Stimulated activated CD4-positive, alpha-beta T cell treated with anti-CD3 and anti-CD28 coated beads, Interleukin-4, amount 100 ng/mL, for 1 hour (primary cell): Measurements from ENCODE around the gene AK2.

ENCODE experiments used
- DNase-seq: peaks from one replicate; pipeline ENCODE4 v3.0.0-alpha.2; 2020

The AK2 gene

DNA sequence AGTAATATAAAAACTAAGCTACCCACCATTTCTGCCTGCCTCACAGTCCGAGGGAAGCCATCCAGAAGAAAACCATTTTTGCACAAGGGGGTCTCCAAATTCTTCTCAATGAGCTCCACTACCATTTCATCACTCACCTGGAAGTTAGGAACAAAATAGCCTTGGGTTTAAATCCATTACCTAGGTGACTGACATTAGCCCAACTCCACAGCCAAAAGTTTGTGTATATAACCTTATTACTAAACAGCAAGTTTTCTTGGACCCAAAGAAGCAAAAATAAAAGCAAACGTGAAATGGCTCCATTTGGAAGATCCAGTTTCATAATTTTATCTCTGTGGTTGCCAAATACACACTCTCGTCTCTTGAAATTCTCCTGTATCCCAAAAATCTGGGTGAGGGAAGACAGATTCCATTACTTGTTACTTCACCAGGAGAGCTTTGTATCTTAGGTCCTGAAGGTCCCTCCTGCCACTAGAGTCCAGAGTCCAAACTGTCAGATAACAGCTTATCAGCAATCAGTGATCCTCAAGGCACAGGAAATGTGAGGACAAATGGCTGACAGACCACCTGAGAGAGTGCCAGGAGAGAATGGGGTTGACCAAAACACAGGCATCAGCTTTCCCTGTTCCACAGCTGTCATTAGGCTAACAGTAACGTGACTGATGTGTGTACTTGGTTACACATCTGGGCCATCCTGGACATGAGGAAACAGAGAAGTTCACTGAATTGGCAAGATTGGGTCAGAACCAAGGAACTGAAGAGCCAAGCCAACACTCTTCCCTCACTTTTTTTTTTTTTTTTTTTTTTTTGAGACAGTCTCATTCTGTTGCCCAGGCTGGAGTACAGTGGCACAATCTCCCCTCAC, 14.9 kb downstream of the AK2 start:
- no peak for DNase-seq

DNA sequence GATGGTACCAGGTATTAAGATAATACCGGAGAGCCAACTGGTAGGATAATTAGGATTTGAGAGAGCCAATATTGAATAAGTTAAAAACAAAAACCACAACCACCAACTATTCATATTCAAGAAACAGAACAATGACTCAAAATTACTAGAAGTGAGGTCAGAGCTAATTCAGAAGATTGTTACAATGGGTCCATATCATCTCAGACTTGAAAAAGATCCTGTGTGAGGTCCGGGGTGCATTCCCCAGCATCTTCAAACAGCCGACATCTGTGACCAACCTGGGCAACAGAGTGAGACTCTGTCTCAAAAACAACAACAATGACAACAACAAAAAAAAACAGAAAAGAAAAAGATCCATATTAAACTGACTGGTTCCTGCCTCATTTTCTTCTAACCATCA, 18.6 kb downstream of the AK2 start:
- DNase-seq: no peak

GRCh38 chr1:33017175-33017574, 19.5 kb downstream of the AK2 start:
- DNase-seq: no peak

GRCh38 chr1:33015216-33015615, 21.5 kb downstream of the AK2 start:
- DNase-seq: no peak

GRCh38 chr1:33014464-33015163, 22.1 kb downstream of the AK2 start:
- DNase-seq: no peak

DNA sequence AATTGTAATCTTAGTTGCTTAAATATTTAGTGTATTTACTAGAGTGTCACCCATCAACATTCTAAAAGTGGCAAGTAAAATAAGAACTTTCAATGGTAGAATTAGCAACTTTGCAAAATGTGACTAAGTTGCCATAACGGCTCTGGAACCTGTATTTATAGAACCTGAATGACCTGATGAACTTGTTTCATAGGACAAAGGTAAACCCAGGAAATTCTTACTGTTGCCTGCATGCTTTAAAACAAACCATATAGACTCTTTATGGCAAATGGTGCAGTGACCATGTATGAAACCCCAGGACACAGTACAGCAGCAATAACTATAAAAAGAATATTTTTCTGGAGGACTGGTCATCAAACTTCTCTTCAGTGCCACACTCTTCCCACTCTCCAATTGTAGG, 22.9 kb downstream of the AK2 start:
- no peak for DNase-seq

- no peak for DNase-seq
These were observed 24.5 kb downstream of the AK2 start for GRCh38 chr1:33012165-33012564.

DNA sequence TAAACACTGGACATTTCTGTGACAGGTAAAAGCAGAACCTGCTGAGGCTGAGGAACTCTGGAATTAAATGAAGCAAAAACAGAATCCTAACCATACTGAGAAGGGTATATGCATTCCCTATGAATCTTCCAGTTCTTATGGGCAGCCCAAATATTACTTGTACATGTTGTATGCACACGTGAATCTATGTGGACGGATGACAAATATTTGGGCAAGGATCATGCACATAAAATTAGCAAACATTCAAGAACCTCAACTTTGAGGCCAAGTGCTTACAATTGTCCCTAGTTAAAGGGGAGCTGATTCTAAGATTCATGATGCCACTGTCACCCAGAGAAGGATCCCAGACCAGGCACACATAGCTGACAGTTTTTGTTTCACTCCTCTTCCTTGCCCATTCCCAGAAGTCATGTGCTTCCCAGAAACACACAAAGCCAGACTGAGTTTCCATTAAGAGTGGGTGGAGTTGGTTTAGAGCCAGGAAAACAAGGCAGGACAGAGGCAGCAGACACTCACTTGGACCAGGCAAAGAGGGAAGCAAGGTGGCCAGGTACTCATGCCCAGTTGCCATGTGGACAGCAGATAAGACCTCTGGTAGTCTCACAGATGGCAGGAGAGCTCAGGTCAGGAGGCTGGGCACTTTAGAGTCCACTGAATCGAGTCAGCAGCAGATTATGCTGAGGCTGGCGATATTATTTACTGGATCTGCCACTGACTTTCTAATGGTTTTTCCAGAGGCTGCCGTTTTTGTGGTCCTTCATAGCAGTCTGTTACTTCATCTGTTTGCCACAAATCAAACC, 25.6 kb downstream of the AK2 start:
- DNase-seq: no peak

GRCh38 chr1:33009561-33009960, 27.1 kb downstream of the AK2 start:
- DNase-seq: no peak

DNA sequence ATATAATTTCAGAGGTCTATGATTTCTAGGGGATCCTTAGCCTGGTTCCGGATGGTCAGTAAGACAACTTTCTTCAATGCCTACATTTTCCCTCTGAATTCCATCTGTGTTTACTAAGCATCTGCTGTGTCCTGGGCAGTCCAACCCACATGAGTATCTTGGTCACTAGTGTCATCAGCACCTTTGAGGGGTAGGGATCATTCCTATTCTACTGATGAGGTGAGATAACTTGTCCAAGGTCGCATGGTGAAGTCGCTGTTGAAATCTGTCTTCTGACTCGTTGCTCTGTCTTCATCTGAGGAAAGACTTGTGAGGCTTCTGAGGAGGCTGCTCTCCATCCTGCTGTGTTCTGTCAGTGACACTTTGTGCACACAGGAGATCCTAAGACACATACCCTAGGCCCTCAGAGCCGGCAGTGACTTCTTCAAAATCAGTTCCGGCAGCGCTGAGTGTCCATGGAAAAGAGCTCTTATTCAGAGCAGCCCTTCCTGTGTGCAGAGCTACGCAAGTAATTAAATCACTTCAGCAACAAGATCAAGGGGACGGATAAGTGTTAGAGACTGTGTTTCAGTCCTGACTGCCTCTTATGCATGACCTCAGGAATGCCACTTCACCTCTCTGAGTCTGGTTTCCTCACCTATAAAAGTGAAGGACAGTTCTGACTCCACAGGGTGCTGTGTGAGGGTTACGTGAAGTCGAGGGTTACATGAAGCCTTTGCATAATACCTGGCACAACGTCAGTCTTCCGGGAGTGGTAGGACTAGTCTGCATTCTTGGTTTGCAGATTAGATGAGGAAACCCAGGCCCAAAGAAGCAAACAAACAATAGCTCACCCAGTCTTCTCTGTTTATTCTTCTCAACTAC, 28.4 kb downstream of the AK2 start:
- DNase-seq: no peak

- DNase-seq: no peak
These were observed 29.3 kb downstream of the AK2 start for GRCh38 chr1:33007190-33008050.

GRCh38 chr1:33005838-33006421, 30.8 kb downstream of the AK2 start:
- DNase-seq: no peak

DNA sequence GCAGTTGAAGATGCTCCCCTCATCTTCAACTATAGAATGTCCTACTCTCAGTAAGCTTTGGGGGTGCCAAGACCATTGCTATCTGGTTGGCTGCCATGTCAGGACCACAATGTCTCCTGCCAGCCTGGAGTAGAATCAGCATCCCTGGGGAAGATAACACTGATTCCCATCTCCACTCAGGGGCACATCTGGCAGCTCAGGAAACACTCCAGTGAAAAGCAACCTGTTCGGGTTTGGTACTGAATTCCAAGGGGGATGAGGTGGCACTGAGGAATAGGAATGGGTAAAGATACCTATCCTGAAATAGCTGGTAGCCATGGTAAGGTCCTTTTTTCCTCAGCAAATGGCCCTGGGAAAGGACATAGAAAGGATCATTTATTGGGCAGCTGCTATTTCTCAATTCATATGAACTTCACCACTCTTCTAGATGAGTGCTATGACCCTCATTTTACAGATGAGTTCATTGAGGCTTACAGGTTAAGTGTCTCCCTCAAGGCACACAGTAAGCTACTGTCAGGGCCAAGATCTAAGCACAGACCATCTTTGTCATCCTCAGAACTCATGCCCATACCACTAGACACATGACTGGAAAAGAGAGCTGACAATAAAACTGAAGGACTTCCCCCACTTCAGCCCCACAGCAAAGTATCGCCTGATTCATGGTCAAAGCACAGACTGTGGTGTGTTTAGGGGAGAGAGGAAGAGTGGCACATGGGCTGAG, 31.4 kb downstream of the AK2 start:
- no peak for DNase-seq

GRCh38 chr1:33004613-33005012, 32.1 kb downstream of the AK2 start:
- no peak for DNase-seq

DNA sequence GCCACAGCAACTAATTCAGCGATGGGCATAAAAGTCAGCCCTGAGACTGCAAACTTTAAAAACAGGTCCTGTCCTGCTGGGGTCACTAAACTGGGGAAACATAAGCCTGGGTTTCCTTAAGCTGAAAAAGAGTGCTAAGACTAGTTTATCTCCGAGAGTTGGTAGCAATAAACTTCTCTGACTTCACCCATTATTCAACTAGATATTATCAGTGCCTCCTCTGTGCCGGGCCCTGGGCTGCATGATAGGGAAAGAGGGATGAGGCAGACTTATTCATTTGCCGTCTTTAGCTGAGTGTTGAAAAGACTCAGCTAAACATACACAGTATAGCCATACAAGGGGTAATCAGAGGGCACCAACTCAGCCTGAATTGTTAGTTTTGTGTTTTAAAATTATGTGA, 33.0 kb downstream of the AK2 start:
- DNase-seq: no peak

DNA sequence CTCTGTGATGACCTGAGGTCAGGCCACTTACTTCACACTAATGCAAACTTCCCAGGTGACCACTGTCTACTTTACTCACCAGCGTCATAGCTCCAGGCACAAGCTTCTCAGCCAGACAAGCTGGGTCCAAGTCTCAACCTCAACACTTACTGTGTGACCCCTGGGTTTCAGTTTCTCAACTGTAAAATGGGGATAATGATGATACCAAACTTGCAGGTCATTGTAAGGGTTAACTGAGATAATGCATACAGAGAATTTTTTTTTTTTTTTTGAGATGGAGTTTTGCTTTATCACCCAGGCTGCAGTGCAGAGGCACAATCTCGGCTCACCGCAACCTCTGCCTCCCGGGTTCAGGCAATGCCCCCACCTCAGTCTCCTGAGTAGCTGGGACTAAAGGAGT, 34.7 kb downstream of the AK2 start:
- DNase-seq: no peak

GRCh38 chr1:33001282-33001681, 35.4 kb downstream of the AK2 start:
- DNase-seq: no peak

GRCh38 chr1:33000427-33001026, 36.2 kb downstream of the AK2 start:
- DNase-seq: no peak

GRCh38 chr1:32998997-32999396, 37.7 kb downstream of the AK2 start:
- DNase-seq: no peak

GRCh38 chr1:32998064-32998463, 38.6 kb downstream of the AK2 start:
- no peak for DNase-seq
